ENCODE results near the gene EDC3.
"Not testable (repeated sequence)": the region's sequence is repeated elsewhere in the genome, so short reads cannot be mapped to it uniquely, and the experiment has no call there.

DNA sequence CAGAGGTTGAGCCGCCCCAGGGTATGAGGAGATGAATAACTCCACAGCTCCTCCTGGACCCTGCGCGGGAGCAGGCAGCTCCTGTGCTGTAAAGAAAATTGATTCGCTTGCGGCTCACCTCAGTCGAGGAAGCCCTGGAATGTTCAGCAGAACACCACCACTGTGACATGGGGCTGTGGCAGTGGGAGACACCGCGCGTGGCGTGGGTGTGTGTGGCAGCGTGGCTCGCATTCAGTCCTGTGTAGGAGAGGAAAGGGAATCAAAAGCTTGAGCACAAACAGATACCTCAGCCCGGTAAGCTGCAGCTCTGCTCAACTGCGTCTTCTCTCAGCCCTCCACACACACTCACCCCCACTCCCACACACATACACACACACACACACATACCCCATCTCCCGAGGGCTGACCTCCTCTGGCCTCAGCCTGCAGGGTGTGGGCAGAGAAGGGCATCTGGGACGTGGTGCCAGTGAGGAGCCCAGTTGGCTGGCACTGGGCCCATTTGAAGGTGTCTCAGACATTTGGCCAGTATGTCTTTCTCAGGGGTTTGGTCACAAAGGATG is 98.6 kb downstream of the EDC3 start:
- TF ChIP-seq, protein P1, sequence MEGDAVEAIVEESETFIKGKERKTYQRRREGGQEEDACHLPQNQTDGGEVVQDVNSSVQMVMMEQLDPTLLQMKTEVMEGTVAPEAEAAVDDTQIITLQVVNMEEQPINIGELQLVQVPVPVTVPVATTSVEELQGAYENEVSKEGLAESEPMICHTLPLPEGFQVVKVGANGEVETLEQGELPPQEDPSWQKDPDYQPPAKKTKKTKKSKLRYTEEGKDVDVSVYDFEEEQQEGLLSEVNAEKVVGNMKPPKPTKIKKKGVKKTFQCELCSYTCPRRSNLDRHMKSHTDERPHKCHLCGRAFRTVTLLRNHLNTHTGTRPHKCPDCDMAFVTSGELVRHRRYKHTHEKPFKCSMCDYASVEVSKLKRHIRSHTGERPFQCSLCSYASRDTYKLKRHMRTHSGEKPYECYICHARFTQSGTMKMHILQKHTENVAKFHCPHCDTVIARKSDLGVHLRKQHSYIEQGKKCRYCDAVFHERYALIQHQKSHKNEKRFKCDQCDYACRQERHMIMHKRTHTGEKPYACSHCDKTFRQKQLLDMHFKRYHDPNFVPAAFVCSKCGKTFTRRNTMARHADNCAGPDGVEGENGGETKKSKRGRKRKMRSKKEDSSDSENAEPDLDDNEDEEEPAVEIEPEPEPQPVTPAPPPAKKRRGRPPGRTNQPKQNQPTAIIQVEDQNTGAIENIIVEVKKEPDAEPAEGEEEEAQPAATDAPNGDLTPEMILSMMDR (IDR thresholded peaks at IDR 0.05; ENCODE audit: poor library complexity, severe bottlenecking) = not testable (repeated sequence)
- not testable (repeated sequence) for TF ChIP-seq EP300 (conservative IDR thresholded peaks at IDR 0.05; ENCODE audit: poor library complexity, severe bottlenecking); EZH2 (IDR thresholded peaks at IDR 0.05; ENCODE audit: borderline replicate concordance, insufficient read depth, low read length, poor library complexity, severe bottlenecking)

Measured in neural cell (in vitro differentiated cells).